ENCODE measurements around the gene LRRFIP1.

LRRFIP1 gene

DNA sequence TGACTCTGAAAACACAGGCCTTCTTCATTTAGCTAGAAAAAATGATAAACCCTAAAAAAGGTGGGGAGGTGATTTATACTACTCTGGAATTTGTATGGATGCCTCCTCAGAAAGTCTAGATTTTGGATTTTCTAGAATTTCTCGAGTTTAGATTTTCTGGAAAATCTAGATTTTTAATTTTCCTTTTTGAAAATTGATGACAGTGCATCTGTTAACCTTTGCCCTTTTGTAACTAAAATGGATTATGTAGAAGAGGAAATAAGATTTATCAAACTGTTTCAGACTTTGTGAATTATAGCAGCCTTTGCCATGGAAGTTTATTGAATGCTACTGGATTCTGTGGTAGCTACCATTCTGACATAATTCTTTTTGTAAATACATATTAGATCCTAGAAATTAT is 95.6 kb downstream of the LRRFIP1 start:
- no peak for TF ChIP-seq ZNF274 (IDR thresholded peaks at IDR 0.05; ENCODE audit: low read depth, low read length)

GRCh38 chr2:237723602-237724001 is 96.2 kb downstream of the LRRFIP1 start:
- TF ChIP-seq ZNF274 (IDR thresholded peaks at IDR 0.05; ENCODE audit: low read depth, low read length), result no peak
- H3K4me3 ChIP-seq (ENCODE audit: low read length), result no peak overlapping the region

More for the DNA sequence above, 95.6 kb downstream of the LRRFIP1 start:
- no peak overlapping the region for H3K4me3 ChIP-seq (ENCODE audit: low read length)

DNA sequence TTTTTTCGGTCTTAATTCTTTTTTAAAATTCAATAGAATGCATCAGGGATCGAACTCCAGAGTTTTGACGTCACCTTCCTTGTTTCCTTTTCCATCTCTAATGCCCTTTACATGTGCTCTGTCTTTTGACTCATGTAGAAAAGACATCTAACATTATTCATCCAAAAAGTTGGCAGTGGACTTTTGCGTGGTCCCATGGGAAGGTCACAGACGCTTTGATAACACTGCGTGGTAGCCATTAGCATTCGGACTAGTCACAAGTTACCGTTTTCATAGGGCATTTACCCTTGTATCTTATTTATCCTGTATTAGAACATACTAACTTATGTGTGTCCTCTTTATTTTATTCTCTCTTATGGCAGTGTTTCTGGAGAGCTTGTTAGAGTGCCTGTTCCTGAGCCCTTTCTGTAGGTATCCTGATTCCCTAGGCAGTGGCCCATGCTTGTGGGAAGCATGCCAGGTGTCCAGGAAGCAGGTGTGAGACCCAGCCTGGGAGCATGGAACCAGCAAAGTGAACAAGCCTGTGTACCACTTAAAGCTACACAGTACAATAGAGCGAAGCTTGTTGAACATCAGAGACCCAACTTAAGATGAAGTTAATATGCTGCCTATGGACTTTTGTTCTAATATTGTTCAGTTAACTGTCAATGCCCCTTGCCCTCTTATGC is 97.6 kb downstream of the LRRFIP1 start:
- TF ChIP-seq ZNF274 (IDR thresholded peaks at IDR 0.05; ENCODE audit: low read depth, low read length), result no peak
- no peak overlapping the region for H3K4me3 ChIP-seq (ENCODE audit: low read length)

GRCh38 chr2:237725661-237726060 is 98.3 kb downstream of the LRRFIP1 start:
- TF ChIP-seq ZNF274 (IDR thresholded peaks at IDR 0.05; ENCODE audit: low read depth, low read length), result no peak
- no peak overlapping the region for H3K4me3 ChIP-seq (ENCODE audit: low read length)

- no peak for TF ChIP-seq ZNF274 (IDR thresholded peaks at IDR 0.05; ENCODE audit: low read depth, low read length)
Measured at GRCh38 chr2:237726401-237726830, 99.0 kb downstream of the LRRFIP1 start.

GRCh38 chr2:237727363-237727762 is 100.0 kb downstream of the LRRFIP1 start:
- TF ChIP-seq ZNF274 (IDR thresholded peaks at IDR 0.05; ENCODE audit: low read depth, low read length), result no peak
- no peak overlapping the region for H3K4me3 ChIP-seq (ENCODE audit: low read length)

More at GRCh38 chr2:237726401-237726830, 99.0 kb downstream of the LRRFIP1 start:
- H3K4me3 ChIP-seq (ENCODE audit: low read length), result no peak overlapping the region

DNA sequence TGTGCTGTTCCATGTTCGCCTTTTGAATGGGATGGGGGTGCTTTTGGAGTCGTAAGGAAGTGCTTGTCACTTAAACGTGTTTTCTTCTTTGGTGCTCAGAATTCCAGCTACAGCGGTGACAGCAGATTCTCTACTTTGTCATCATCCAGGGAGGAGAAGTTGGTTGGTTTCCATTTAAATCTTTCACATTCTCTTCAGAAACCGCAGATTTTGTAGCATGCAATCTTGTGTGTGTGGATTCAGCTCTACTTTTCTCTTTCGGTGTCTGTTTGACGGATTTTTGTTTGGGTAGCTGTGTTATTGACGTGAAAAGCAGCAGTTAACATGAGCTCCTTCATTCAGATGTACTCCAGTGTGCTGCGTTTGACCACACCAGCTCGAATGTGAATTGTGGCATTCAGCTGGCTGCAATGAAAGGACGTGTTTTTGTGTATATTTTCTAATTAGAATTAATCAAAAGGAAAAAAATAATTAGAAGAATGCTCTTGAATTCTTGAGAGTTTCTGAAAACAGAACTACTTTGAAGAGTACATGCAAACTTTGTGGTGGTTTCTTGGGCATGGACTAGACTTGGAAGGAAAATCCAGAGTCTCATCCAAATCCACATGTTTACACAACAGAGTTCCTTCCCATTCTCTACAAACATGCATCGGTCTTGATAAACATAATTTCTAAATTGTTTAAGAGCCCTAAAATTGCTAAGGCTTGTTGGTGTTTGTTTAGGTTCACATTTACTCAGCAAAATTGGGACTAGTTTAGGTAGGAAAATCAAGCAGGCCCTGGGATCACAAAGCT is 102.5 kb downstream of the LRRFIP1 start:
- H3K4me3 ChIP-seq (ENCODE audit: low read length), result no peak overlapping the region

GRCh38 chr2:237731663-237732062 is 104.3 kb downstream of the LRRFIP1 start:
- no peak for TF ChIP-seq ZNF274 (IDR thresholded peaks at IDR 0.05; ENCODE audit: low read depth, low read length)
- H3K4me3 ChIP-seq (ENCODE audit: low read length), result no peak overlapping the region

More for the DNA sequence above, 102.5 kb downstream of the LRRFIP1 start:
- no peak for TF ChIP-seq ZNF274 (IDR thresholded peaks at IDR 0.05; ENCODE audit: low read depth, low read length)

DNA sequence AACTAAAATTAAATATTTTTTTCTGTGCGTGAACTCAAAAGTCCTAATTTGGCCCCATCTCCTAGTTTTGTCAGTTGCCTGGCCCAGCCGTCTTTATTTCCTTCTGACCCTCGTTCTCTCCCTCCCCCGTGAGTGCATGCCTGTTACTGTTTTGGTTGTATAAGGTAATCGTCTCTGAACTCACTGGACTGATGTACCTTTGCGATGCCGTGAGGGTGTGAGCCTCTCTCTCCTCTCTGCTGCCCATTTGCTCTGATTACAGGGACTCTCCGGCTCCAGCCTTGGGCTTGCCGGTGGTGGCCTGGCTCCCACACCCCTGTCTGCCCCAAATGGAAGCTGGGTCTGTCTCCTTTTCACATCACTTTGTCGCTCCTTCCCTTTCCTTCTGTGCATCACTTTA is 104.7 kb downstream of the LRRFIP1 start:
- TF ChIP-seq ZNF274 (IDR thresholded peaks at IDR 0.05; ENCODE audit: low read depth, low read length), result no peak
- no peak overlapping the region for H3K4me3 ChIP-seq (ENCODE audit: low read length)

DNA sequence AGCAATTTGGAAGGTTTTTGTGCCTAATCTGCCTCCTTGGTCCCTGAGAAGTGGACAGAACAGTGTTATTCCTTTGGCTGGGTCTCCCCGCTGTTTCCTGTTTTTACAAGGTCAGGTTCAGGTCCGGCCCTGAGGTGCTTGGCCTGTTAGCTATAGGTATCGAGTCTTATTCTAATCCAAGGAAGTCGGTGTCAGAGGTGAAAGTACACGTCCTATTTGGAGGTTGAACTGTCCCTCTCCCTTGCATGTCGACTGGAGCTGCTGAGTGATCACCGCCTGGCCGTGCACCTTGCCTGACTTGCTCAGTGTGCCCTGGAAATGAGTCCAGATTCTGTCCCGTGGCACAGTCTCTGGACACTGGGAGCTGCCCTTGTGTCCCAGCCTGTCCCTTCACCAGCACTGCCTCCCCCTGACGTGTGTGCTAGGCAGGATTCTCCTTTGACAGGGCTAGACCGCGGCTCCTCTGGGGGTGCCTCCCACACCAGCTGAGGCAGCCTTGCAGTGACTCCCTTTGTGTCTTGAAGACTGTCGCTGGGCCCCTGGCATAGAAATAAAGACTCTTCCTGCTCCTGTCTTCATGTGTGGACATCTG is 105.5 kb downstream of the LRRFIP1 start:
- no peak for TF ChIP-seq ZNF274 (IDR thresholded peaks at IDR 0.05; ENCODE audit: low read depth, low read length)
- no peak overlapping the region for H3K4me3 ChIP-seq (ENCODE audit: low read length)

GRCh38 chr2:237733677-237734300 is 106.4 kb downstream of the LRRFIP1 start:
- no peak for TF ChIP-seq ZNF274 (IDR thresholded peaks at IDR 0.05; ENCODE audit: low read depth, low read length)
- H3K4me3 ChIP-seq (ENCODE audit: low read length), result no peak overlapping the region

DNA sequence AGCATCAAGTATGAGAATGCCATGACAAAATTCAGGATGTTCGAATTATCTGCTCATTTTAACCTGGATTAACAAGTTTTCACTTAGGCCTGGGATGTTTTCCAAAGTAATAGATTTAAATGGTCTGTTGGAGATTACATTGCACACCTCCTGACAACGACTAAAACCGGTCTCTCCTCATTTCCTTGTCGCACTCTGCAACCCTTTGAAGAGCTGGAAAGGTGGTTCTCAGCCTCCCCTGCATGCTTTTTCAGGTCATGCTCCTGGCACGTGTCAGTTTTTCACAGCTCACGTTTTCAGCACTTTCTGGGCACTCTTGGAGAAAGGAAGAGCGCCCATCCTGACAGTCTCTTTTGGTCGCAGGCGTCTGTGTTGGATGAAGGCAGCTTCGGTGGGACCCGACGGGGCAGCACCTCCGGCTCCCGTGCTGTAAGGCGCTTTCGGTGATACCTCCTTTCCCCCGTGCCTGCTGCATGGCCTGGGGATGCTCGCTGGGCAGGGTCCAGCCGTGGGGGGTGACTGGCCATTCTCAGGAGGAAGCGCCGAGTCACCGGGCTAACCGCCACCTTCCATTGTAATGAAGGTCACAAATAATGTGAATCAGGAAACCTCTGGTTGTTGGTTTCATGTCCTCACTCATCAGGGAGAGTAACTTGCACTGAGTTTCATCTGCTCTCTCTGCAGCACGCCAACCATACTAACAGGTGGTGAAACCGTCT is 107.7 kb downstream of the LRRFIP1 start:
- TF ChIP-seq ZNF274 (IDR thresholded peaks at IDR 0.05; ENCODE audit: low read depth, low read length), result no peak
- H3K4me3 ChIP-seq (ENCODE audit: low read length), result no peak overlapping the region

DNA sequence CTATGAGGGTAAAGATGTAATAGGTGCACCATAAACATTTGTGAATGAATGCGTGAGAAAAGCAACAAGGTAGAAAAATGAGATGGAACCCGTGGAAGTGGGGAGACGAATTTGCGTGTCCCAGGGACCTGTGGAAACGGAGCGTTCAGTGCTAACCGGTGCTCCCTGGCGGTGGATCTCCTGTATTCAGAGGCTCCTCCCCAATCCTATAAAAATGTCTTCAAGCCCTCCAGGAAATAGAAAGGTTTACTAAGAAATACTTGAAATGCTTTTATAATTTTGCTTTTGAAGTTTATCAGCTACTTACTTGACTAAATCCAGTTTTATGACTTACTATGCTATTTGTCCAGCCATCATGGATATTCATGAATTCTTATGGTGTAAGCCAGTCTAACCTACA is 108.4 kb downstream of the LRRFIP1 start:
- TF ChIP-seq ZNF274 (IDR thresholded peaks at IDR 0.05; ENCODE audit: low read depth, low read length), result no peak
- no peak overlapping the region for H3K4me3 ChIP-seq (ENCODE audit: low read length)

GRCh38 chr2:237736783-237737182 is 109.4 kb downstream of the LRRFIP1 start:
- no peak for TF ChIP-seq ZNF274 (IDR thresholded peaks at IDR 0.05; ENCODE audit: low read depth, low read length)
- H3K4me3 ChIP-seq (ENCODE audit: low read length), result no peak overlapping the region
